ENCODE data around the gene PTPN18. TPM values are rescaled to one million over a fixed set of nuclear protein-coding genes. Genes with fewer than 3 reads are reported as not detected.
A peak's percentile ranks its signal among the peaks of the same experiment; 100 is the strongest.

Gene PTPN18
- total and polyA plus RNA-seq, 3 donors from 2014 or later: 23.3 to 33.0 (median 23.4) TPM

- Histone ChIP-seq H3K36me3 (ENCODE audit: low read depth, missing control alignments) (no peaks in the 10 kb centered on the region), H3K4me1 (peaks cover 17% of the 10 kb centered on the region), H3K4me3 (no peak overlapping the region), H3K27ac (no peak overlapping the region), H3K27me3 (no peaks in the 10 kb centered on the region), H3K9me3 (no peaks in the 10 kb centered on the region)
- 87 to 94% methylated on average over 4 of the region's 4 CpGs for whole genome bisulfite sequencing, 2 donors
- no peak for DNase-seq
- TF ChIP-seq CTCF (IDR thresholded peaks at IDR 0.05) (no peak), POLR2A (IDR thresholded peaks at IDR 0.05) (no peak)
- intact Hi-C loops (cut with DNase I; ENCODE audit: low total_unique reads): no loop called here
These were observed 25.8 kb downstream of the PTPN18 start for GRCh38 chr2:130381619-130382018.

GRCh38 chr2:130382313-130382917, 26.6 kb downstream of the PTPN18 start:
- intact Hi-C loops (cut with DNase I; ENCODE audit: low total_unique reads): no loop called here
- no peak for TF ChIP-seq CTCF (IDR thresholded peaks at IDR 0.05)
- TF ChIP-seq POLR2A (IDR thresholded peaks at IDR 0.05): no peak
- peaks cover 25% of the 10 kb centered on the region for H3K4me1 ChIP-seq
- H3K27ac ChIP-seq: no peak overlapping the region
- H3K4me3 ChIP-seq: no peak overlapping the region
- no peaks in the 10 kb centered on the region for H3K9me3 ChIP-seq
- no peaks in the 10 kb centered on the region for H3K27me3 ChIP-seq
- H3K36me3 ChIP-seq (ENCODE audit: low read depth, missing control alignments): no peaks in the 10 kb centered on the region
- no peak for DNase-seq
- WGBS, 2 donors: 95 to 97% methylated on average over 6 to 8 of the region's 8 CpGs

GRCh38 chr2:130385709-130386108, 29.9 kb downstream of the PTPN18 start:
- intact Hi-C loops (cut with DNase I; ENCODE audit: low total_unique reads): no loop called here
- WGBS, 2 donors: 66 to 78% methylated on average over 3 of the region's 3 CpGs
- no peak for DNase-seq

GRCh38 chr2:130387071-130387400, 31.2 kb downstream of the PTPN18 start:
- intact Hi-C loops (cut with DNase I; ENCODE audit: low total_unique reads): no loop called here
- peak; percentile 50 for DNase-seq
- Histone ChIP-seq H3K9me3 (no peaks in the 10 kb centered on the region), H3K27ac (peak overlapping the region in 1 of 2 donors; percentile 63), H3K4me1 (peaks cover 36% of the 10 kb centered on the region), H3K4me3 (no peak overlapping the region), H3K27me3 (no peaks in the 10 kb centered on the region), H3K36me3 (ENCODE audit: low read depth, missing control alignments) (no peaks in the 10 kb centered on the region)
- 35 to 40% methylated on average over 4 of the region's 4 CpGs for WGBS, 2 donors
- no peak for TF ChIP-seq POLR2A (IDR thresholded peaks at IDR 0.05)
- no peak for TF ChIP-seq CTCF (IDR thresholded peaks at IDR 0.05)

More at GRCh38 chr2:130385709-130386108, 29.9 kb downstream of the PTPN18 start:
- Histone ChIP-seq H3K36me3 (ENCODE audit: low read depth, missing control alignments) (no peaks in the 10 kb centered on the region), H3K4me3 (no peak overlapping the region), H3K27ac (peak overlapping the region; percentile 38 to 63), H3K9me3 (no peaks in the 10 kb centered on the region), H3K27me3 (no peaks in the 10 kb centered on the region), H3K4me1 (peaks cover 38% of the 10 kb centered on the region)
- TF ChIP-seq CTCF (IDR thresholded peaks at IDR 0.05): no peak
- no peak for TF ChIP-seq POLR2A (IDR thresholded peaks at IDR 0.05)

- peaks cover 40% of the 10 kb centered on the region for H3K4me1 ChIP-seq
- H3K9me3 ChIP-seq: no peaks in the 10 kb centered on the region
- DNase-seq: no peak
- no peaks in the 10 kb centered on the region for H3K36me3 ChIP-seq (ENCODE audit: low read depth, missing control alignments)
- H3K27me3 ChIP-seq: no peaks in the 10 kb centered on the region
- intact Hi-C loops (cut with DNase I; ENCODE audit: low total_unique reads): no loop called here
- WGBS, 2 donors: 49 to 65% methylated on average over 3 to 4 of the region's 4 CpGs
- no peak overlapping the region for H3K4me3 ChIP-seq
- H3K27ac ChIP-seq: peak overlapping the region in 1 of 2 donors; percentile 51
- TF ChIP-seq POLR2A (IDR thresholded peaks at IDR 0.05) (no peak), CTCF (IDR thresholded peaks at IDR 0.05) (no peak)
These were observed 31.9 kb downstream of the PTPN18 start for GRCh38 chr2:130387804-130388203.
